NCI-H526 (cell line): ENCODE results near the gene LYPD1.
"Not testable (repeated sequence)": the region's sequence is repeated elsewhere in the genome, so short reads cannot be mapped to it uniquely, and the experiment has no call there.

Experiments used
- DNase-seq, 2 experiments: peaks; one replicate each; lab custom pipeline; 2025; lab: John Stamatoyannopoulos, UW

The LYPD1 gene, protein sequence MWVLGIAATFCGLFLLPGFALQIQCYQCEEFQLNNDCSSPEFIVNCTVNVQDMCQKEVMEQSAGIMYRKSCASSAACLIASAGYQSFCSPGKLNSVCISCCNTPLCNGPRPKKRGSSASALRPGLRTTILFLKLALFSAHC

DNA sequence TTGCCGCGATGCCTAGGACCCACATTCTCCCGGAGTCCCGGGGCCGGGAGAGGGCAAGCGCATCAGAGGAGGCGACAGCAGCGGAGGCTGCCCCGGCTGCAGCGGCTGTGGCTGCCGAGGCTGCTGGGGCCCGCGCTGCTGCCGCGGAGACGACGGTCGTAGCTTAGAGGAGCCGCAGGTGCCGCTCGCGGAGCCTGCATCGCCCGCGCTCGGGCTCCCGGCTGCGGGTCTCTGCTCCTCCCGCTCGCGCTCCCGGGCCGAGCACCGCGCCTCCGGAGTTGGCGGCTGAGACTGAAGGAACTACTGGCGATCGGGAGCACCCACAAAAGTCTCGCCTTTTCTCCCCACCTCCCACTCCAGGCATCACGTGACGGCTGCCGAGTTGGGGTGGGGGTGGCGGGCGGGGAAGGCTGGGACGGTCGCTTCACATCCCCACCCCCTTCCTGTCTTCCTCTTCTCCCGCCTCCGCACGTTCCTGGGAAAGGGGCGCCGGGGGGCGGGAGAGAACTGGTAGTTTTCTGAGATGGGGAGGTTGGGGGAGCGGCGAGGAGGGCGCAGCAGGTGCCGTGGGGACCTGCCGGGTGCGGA, at the start of gene LYPD1:
Gene LYPD1, minus strand, starts transcription at position 298 of the 588 bp plus-strand sequence. Its CDS starts 273 bp downstream, at position 25.
- DNase-seq: peak in 1 of 2 experiments; percentile 83

DNA sequence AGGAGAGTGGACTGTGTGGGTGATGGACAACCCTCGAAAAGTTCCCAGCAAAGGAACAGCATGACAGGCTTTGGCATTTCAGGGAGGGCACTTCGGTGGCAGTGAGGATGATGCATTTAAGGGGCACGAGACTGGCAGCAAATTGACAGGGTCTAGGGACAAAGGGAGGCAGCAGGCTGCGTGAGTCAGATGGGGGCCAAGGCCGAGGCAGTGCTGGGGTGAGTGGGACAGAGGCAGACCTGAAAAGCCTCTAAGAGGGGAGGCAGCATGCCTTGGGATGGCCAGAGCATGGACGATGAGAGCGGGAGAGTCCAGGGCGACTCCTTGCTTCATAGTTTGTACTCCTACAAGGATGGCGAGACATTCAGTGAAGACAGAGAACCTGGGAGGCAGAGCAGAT, 49.5 kb upstream of the LYPD1 start:
- no peak for DNase-seq

DNA sequence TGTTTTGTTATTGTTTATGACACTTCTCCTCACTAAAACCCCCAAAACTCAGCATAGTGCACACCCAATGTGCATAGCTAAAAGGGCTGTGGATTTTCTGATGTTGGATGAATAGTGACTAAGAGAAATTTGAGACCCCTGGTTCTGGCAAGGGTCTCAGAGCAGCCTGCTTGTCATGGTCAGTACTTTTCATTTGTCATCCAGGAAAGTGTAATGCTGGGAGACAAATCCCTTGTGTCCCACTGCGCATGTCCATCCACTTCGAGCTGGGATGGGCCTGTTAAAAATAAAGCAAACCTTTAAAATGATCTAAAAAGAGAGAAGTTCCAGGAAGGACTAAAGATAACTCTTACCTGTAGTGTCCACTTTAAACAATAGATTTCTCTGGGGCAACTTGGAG, 46.9 kb upstream of the LYPD1 start:
- DNase-seq: no peak

DNA sequence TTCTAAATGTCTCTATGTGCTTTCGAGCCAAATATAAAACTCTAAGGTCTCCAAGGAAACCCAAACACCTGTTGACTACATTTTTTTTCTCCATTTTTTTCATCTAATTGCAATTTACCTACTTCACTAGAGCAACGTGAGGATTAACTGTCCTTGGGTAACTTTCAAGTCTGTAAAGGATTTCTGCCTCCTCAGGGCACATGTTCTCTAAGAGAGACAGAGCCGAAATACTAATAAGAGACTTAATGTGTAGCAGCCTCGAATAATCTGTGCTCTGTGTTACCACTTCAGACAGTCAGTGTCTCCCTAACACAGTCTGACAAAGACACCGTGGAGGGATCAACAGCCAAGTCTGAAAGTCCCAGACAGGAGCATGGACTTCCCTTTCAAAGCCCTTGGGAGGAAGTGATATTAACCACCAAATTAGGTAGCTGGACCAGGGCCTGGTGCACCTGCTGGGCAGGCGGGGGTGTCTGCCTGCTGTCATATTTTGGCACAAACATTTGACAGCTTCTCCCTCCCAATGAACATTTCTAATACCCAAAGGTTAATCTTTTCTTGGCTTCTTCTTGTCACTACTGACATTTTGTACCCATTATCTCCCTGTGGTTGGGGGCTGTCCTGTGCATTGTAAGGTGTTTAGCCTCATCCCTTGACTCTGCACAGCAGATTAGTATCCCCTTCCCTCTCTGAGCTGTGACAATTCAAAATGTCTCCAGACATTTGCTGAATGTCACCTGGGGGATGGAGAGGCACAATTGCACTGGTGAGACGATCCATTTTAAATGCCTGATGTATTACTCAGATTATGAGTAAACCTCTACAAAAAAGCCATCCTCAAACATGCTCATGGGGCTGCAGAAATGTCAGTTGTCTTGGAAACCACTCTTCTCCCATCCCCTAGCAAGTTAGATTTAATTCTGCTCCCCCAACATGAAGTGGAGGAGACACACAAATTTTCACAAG, 45.7 kb upstream of the LYPD1 start:
- no peak for DNase-seq

DNA sequence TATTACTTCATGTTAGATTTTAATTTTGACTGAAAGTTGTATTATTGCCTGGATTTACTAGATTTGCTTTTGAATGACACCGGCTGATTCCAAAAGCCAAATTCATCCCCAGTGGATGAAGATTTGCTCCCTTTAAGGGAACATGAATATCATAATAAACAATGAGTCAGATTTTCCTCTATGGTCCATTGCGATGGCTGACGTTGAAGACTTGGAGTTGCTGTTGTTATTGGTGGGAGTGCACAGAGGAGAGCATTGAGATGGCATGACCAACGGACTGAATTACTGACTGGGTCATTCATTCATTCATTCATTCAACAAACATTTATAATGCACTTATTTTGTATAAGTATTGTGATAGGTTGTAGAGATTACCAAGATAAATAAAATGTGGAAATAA, 33.4 kb upstream of the LYPD1 start:
- DNase-seq: no peak

DNA sequence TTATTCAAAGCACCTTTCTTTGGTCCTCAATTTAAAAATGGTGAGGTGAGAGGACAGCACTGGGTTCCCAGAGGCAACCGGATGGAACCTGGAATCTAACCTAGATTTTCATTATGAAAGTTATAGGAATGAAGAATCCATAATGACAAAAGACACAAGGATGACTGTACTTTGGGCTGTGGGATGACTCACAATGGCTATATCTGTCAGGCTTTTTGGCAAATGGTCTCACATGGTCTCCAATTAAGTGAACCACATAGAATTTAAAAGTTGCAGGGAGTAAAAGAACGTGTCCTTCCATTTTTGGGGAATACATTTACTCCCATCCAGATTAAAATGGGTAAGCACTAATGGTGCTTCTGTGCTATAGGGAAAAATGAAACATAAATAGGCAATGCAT, 31.8 kb upstream of the LYPD1 start:
- no peak for DNase-seq

DNA sequence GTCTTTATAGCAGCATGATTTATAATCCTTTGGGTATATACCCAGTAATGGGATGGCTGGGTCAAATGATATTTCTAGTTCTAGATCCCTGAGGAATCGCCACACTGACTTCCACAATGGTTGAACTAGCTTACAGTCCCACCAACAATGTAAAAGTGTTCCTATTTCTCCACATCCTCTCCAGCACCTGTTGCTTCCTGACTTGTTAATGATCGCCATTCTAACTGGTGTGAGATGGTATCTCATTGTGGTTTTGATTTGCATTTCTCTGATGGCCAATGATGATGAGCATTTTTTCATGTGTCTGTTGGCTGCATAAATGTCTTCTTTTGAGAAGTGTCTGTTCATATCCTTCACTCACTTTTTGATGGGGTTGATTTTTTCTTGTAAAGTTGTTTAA, 29.8 kb upstream of the LYPD1 start:
- not testable (repeated sequence) for DNase-seq

DNA sequence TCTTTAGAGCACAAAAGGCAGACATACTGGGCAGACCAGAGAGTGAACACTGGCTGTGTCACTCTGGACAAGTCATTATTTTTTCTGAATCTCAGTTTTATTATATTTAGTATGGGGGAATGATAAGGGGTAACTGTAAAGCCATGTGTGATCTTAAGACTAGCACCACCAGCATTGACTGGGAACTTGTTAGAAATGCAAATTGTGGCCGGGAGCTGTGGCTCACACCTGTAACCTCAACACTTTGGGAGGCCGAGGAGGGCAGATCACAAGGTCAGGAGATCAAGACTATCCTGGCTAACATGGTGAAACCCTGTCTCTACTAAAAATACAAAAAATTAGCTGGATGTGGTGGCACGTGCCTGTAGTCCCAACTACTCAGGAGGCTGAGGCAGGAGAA, 28.3 kb upstream of the LYPD1 start:
- DNase-seq: not testable (repeated sequence)

DNA sequence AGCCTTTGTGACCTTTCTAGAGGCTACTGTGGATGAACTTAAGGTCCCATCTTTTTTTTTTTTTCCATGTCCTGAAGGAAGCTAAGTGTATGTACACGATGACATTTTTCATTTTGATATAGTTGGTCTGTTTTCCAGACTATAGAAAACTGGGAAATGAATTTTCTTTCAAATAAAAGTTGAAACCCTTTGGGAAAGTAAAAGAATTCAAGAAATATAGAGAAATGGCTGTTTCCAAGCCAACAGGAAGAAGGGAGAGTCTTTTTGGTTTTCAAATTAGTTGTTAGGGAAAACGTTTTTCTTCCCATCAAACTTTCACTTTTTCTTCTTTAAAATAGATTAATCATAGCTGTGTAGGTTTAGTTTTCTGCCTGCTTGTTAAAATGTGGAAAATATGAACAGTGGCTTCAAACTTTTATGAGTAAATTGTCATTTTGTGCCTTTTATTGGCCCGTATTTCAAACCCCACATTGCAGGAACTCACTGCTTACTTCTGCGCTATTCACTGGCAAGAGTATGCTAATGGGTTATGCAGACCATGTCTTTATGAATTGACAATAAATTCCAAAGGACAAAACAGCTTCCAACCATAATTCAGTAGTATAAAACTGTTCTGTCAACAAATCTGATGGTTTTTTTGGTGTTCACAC, 27.7 kb upstream of the LYPD1 start:
- no peak for DNase-seq

DNA sequence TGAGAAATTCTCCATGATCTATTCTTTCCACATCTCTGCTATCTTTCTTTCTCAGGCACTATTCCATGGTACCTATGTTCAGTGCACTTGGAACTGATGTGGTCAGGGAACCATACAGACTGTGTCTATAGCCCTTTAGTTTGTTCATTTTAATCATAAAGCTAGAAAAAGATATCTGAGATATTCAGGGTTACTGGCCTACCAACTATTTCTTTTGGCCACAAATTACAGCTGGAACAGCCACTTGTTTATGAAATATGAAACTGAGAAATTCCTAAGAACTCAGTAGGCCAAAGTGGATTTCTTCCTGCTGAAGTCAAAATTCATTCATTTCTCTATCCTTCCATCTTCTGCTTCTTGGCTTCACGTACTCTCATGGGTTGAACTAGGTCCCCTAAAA, 22.8 kb upstream of the LYPD1 start:
- no peak for DNase-seq

DNA sequence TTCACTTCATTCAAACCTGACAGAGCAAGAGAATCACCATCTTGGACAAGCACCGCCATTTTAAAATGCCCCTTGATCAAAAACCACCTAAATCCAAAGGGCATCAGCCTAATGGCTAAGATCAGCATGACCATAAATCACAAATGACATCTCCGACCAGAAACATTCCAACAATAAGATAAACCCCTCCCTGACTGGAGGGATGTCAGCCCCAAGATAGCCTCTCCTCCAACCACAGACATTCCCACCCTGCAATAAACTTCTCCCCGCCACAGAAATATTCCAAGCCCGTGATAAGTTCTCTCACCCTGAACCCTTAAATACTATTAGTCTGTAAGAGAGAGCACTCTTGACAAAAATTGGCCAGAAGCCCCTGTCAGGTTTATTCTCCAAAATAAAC, 21.6 kb upstream of the LYPD1 start:
- DNase-seq: no peak

DNA sequence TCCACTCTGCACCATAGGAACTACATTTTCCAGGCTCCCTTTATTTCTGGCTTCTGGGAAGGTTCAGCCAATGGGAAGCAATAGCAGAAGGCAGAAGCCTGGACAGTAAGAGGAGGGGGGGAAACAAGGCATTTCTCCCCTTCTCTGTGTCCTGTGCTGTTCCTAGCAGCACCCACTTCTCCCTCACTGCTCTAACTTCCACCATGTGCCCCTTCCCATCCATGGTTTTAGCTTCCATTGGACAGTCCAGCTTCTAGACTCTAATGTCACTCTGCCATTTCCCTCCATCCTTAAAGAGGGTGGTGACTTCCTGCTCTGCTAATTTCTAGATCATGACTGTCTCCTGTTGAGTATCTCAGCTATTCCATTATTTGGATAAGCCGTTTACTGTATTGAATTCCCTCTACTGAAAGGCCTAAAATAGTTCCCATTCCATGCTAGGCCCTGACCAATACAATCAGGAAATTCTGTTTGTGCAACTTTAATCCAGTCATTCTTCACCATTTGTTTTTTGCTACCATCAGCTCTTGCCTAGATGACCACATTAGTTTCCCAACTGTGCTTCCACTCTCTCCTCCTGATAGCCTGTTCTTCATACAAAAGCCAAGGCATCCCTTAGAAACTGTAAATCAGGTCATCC, 20.8 kb upstream of the LYPD1 start:
- DNase-seq: no peak

DNA sequence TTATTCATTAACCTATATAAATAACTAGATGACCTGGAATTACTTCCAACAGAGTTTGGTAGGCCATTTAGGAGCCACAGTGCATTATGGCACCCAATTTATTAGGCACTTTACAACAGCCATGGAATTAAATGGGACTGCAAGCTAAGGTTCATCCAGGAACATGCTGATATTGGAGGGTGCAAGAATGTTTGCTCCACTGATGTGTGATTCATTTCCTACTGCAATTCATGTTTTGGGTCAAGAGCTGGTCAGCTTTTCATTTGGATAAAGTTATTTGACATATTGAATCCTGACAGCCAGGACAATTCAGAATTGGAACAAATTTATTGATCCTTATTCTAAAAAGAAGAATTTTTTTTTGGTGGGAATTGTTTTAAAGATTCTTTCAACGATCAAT, 11.8 kb upstream of the LYPD1 start:
- no peak for DNase-seq

DNA sequence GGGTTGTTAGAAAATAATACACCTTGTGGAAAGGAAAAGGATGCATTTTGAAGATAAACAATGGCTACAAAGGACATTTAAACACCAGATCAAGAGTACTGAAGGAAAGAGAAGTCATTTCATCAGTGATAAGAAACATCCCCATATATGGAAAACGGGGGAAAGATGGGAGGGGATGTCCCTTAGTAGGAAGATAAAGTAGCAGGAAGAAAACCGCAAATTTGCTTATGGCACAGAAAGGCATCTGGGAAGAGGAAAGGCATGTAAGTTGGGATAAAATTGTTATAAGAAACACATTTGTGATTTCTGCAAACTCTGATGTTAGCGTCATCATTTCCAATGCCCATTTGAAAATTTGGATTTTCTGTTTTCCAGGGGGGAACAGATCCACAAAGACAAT, 10.5 kb upstream of the LYPD1 start:
- peak; percentile 32 to 67 for DNase-seq

DNA sequence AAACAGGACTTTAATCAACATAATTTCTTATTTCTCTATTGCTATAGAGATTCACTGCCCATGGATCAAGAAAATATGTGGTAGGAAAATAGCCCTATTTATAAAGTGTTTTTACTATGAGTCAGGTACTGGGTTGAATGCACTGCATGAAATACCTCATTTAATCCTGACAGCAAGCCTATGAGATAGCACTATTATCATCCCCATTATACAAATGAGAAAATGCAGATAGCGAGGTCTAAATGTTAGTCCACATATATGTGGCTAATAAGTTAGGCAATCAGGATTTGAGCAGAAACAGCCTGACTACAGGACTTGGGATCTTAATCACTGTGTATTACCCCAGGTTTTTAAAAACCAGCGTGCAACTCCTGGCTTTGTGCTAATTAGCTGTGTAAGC, 8.5 kb upstream of the LYPD1 start:
- DNase-seq: no peak

DNA sequence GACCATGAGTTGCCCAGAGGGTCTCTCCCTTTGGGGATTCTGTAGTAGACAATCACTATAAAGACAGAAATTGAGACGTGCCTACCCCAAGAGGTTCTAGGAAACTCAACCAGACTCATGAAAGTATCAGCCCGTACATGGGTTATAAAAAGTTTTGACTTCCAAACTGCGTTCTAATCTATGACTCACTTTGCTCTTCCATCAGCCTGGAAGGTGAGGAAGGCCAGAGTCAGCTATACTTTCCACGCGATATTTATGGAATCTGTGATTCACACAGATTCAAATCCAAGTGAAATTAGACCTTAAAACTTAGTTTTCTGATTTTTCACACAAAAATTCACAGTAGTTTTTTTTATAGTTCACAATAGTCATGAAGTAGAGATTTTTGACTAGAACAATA, 7.7 kb upstream of the LYPD1 start:
- DNase-seq: no peak

DNA sequence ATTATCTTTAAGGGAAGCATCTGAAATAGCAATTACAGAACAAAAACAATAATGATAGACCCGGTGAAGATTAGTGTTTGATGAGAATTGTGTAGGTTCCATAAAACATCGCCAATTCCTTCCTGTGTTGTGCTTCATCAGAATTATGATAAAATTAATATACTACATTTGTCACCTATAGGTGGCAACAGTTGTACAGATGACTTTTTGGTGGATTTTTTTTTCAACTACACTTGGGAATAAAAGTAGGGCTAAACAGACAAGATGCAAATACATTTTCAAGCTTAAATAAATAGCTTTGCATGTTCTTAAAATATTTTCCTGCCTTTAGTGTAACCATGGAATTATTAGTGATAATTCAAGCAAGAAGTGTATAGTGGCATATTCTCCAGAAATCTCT, 7.0 kb upstream of the LYPD1 start:
- peak; percentile 32 to 53 for DNase-seq

DNA sequence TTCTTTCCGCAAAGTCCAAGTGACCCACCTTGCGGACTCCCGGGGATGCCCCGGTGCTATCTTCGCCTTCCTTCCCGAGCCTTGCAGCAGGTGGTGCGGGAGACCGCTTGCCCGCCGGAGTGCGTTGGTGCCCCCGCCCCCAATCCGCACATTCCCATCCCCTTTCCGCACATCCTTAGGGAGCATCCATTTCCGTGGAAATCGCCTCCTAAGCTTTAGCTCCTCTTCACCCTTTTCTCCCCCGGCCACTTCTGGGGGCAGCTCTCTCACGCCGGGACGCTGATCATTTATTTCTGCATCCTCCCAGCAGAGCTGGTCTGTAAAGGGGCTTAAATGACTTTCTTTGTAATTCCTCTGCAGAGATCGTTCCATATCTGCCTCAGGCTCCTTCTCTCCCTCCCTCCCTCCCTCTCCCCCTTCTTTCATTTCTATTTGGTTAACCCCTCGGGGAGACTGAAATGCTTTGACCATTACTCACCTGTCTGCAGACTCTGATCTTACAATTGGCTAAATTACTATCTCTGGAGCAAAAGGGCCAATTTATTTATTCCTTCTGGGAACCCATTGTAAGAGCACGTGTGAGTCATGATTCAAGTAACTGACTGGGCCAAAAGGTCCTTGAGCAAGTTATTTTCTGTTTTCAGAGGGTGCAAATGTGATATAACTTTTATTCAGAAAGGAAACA, 1.3 kb upstream of the LYPD1 start:
- peak in 1 of 2 experiments; percentile 13 for DNase-seq

DNA sequence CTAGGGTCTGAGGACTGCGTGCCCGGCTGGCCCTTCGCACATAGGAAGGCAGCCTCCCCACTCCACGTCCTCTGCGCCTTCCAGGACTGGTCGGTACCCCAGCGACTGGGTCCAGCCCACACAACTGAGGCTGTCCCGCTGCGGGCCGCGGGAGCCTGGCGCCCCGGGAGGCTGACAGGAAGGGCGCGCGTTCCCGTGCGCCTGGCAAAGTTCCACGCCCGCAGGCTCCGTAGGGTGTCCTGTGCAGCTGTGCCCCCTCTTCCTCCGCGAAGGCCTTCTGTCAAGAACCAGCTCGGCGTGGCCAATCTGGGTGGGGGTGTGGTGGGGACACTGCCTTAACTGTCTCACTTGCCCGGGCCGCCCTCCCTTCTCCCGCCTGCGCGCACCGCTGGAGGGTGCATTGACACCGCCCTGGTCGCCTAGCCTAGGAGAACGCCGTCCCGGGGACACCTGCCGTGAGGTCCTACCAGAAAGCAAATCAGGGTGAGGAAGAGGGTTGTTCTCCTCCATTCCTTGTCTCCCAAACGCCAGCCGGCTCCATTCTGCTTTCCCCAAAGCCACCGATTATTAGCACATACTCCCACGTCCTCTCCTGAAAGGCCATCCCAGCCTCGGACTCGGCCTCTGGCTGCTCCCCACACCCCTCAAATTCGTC, 618 bp upstream of the LYPD1 start:
- peak in 1 of 2 experiments; percentile 64 for DNase-seq

DNA sequence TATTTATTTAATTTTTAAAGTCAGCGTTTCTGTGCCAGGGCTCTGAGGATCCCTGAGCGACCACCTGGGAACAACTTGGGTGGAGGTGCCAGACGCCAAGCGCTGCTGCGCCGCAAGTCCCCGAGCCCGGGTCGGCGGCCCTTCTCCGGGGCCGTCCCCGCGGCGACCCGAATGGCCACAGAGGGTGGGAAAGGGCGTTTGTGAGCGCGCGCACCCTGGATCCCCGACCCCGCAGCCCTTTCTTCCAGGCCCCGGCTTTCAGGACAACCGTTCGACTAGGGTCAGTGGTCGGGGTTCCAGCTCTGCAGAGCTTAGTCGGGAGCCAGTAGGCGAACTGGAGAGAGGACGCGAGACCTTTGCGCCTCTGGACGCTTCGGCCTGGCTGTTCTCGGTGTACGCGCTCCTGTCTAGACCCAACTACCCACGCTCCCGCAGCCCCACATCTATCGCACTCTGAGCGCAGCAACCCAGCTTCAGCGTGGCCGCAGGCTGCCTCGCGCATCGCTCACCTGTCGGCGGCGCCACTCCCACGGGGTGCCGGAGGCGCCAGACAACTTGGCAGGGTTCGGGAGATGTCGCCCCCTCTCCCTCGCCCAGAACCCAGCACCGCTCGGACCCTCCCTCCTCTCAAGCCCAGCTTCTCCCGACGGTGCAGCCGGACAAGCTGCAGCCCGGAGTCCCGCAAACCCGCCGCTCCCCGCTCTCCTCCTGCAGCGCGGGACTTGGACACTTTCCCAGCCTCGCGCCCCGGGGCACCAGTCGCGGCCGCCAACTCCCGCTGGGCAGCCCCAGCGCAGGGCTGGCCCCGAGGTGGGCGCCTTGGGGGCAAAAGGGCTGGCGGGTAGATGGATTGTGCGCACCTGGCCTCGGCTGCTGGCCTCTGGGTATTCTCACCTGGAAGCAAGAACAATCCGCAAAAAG, 758 bp downstream of the LYPD1 start:
- DNase-seq: peak in 1 of 2 experiments; percentile 61
